Mesenchymal stem cell (in vitro differentiated cells and primary cell): ENCODE data around the gene ATG4B.

Experiments
- DNase-seq: peaks from one replicate; pipeline ENCODE4 v3.0.0-alpha.2; 2013
- H2AFZ ChIP-seq: one replicate; pipeline ENCODE4 v1.6.1; 2013; ENCODE audit warnings: low read depth, mild to moderate bottlenecking, control low read depth, inconsistent platforms, low read length, moderate library complexity
- H2AK5ac ChIP-seq: 2 replicates; pipeline ENCODE4 v1.6.1; 2013; ENCODE audit warnings: low read length, moderate library complexity, mild to moderate bottlenecking, inconsistent platforms; ENCODE audit not compliant: severe bottlenecking
- H2BK120ac ChIP-seq: one replicate; pipeline ENCODE4 v1.6.1; 2013; ENCODE audit warnings: low read depth, mild to moderate bottlenecking, inconsistent platforms, low read length, moderate library complexity
- H2BK12ac ChIP-seq, 2 experiments: one replicate each; pipeline ENCODE4 v1.6.1; 2013; ENCODE audit warnings: inconsistent platforms in 2 of 2, low read length in 2 of 2, mild to moderate bottlenecking in 2 of 2, moderate library complexity in 2 of 2, control low read depth in 1 of 2
- H2BK15ac ChIP-seq: one replicate; pipeline ENCODE4 v1.6.1; 2013; ENCODE audit warnings: mild to moderate bottlenecking, low read depth, inconsistent platforms; ENCODE audit not compliant: poor library complexity, severe bottlenecking
- H2BK5ac ChIP-seq: 2 replicates; pipeline ENCODE4 v1.6.1; 2013; ENCODE audit warnings: low read depth, mild to moderate bottlenecking, low read length, control low read depth, inconsistent platforms; ENCODE audit not compliant: poor library complexity, severe bottlenecking
- H3K14ac ChIP-seq, 2 experiments: one replicate each; pipeline ENCODE4 v1.6.1; 2013; ENCODE audit warnings: inconsistent platforms in 2 of 2, low read length in 2 of 2, control low read depth in 1 of 2, mild to moderate bottlenecking in 1 of 2, moderate library complexity in 1 of 2
- H3K18ac ChIP-seq, 2 experiments: one replicate each; pipeline ENCODE4 v1.6.1; 2013; ENCODE audit warnings: inconsistent platforms in 2 of 2, low read length in 2 of 2, control low read depth in 1 of 2, low read depth in 1 of 2, mild to moderate bottlenecking in 1 of 2
- H3K23ac ChIP-seq, 2 experiments: one replicate each; pipeline ENCODE4 v1.6.1; 2013; ENCODE audit warnings: inconsistent platforms in 2 of 2, low read length in 2 of 2, mild to moderate bottlenecking in 2 of 2, moderate library complexity in 2 of 2, control low read depth in 1 of 2
- H3K27ac ChIP-seq: 2 replicates; pipeline ENCODE4 v1.5.1; 2013; ENCODE audit warnings: mild to moderate bottlenecking, moderate library complexity, low read length, control low read depth, inconsistent platforms; ENCODE audit not compliant: poor library complexity, severe bottlenecking
- H3K27me3 ChIP-seq, 2 experiments: 2 replicates each; pipeline versions ENCODE4 v1.6.1 to v1.7.0; 2013; ENCODE audit warnings: low read length in 2 of 2, mild to moderate bottlenecking in 2 of 2, moderate library complexity in 2 of 2, control low read depth in 1 of 2, inconsistent platforms in 1 of 2; ENCODE audit not compliant: control insufficient read depth in 1 of 2, insufficient read depth in 1 of 2
- H3K36me3 ChIP-seq, 2 experiments: 2 replicates each; pipeline versions ENCODE4 v1.6.1 to v1.7.0; 2013; ENCODE audit warnings: low read length in 2 of 2, control low read depth in 1 of 2, inconsistent platforms in 1 of 2, low read depth in 1 of 2, mild to moderate bottlenecking in 1 of 2; ENCODE audit not compliant: insufficient read depth in 2 of 2, control insufficient read depth in 1 of 2
- H3K4ac ChIP-seq, 2 experiments: one replicate each; pipeline ENCODE4 v1.6.1; 2013; ENCODE audit warnings: inconsistent platforms in 2 of 2, low read length in 2 of 2, mild to moderate bottlenecking in 2 of 2, moderate library complexity in 2 of 2, control low read depth in 1 of 2, low read depth in 1 of 2
- H3K4me1 ChIP-seq: 2 replicates; pipeline ENCODE4 v1.6.1; 2013; ENCODE audit warnings: low read depth, low read length, control low read depth; ENCODE audit not compliant: control insufficient read depth, insufficient read depth
- H3K4me2 ChIP-seq: 2 replicates; pipeline ENCODE4 v1.6.1; 2013; ENCODE audit warnings: low read length, mild to moderate bottlenecking, inconsistent platforms; ENCODE audit not compliant: poor library complexity, severe bottlenecking
- H3K4me3 ChIP-seq, 2 experiments: 2 replicates each; pipeline versions ENCODE4 v1.5.1 to v1.7.0; 2013; ENCODE audit warnings: low read length in 2 of 2, mild to moderate bottlenecking in 2 of 2, control low read depth in 1 of 2, low read depth in 1 of 2; ENCODE audit not compliant: insufficient read depth in 1 of 2
- H3K79me1 ChIP-seq: replicated peaks from 2 replicates; pipeline ENCODE4 v1.6.1; 2013; ENCODE audit warnings: mild to moderate bottlenecking, control low read depth, low read length, inconsistent platforms; ENCODE audit not compliant: poor library complexity, severe bottlenecking
- H3K9ac ChIP-seq: 2 replicates; pipeline ENCODE4 v1.7.0; 2013; ENCODE audit warnings: mild to moderate bottlenecking, low read length, moderate library complexity
- H3K9me3 ChIP-seq: 2 replicates; pipeline ENCODE4 v1.7.0; 2013; ENCODE audit warnings: mild to moderate bottlenecking, low read length; ENCODE audit not compliant: control insufficient read depth
- H4K8ac ChIP-seq: one replicate; pipeline ENCODE4 v1.6.1; 2013; ENCODE audit warnings: inconsistent platforms, mild to moderate bottlenecking, low read length, moderate library complexity
- H4K91ac ChIP-seq: one replicate; pipeline ENCODE4 v1.6.1; 2013; ENCODE audit warnings: mild to moderate bottlenecking, low read length, inconsistent platforms
- WGBS: methylation state at CpG from one replicate; pipeline ENCODE4 v1.1.7; 2013; ENCODE audit warnings: mixed read lengths; 5-methylcytosine and 5-hydroxymethylcytosine counted together

Gene ATG4B

GRCh38 chr2:241720099-241720498 is 82.6 kb downstream of the ATG4B start:
- no peak overlapping the region for H2BK15ac ChIP-seq

GRCh38 chr2:241720560-241720959 is 83.1 kb downstream of the ATG4B start:
- Histone ChIP-seq H4K91ac (no peak overlapping the region), H2BK120ac (no peak overlapping the region), H3K4ac (no peak overlapping the region), H3K4me3 (peak overlapping the region in 1 of 2 experiments; percentile 20), H2BK5ac (no peak overlapping the region), H3K79me1 (peaks cover 34% of the 10 kb centered on the region), H3K27ac (no peak overlapping the region), H2BK15ac (no peak overlapping the region), H2AK5ac (no peak overlapping the region), H2AFZ (no peak overlapping the region), H3K14ac (no peak overlapping the region), H3K4me1 (no peaks in the 10 kb centered on the region), H2BK12ac (no peak overlapping the region), H3K9ac (no peak overlapping the region), H3K23ac (no peak overlapping the region), H3K4me2 (no peak overlapping the region), H3K18ac (no peak overlapping the region), H3K27me3 (no peaks in the 10 kb centered on the region), H3K36me3 (peaks cover 72 to 81% of the 10 kb centered on the region in 2 experiments), H3K9me3 (peaks cover 9% of the 10 kb centered on the region), H4K8ac (no peak overlapping the region)
- 94% methylated on average over 15 of the region's 15 CpGs for WGBS
- DNase-seq: no peak

More at GRCh38 chr2:241720099-241720498, 82.6 kb downstream of the ATG4B start:
- Histone ChIP-seq H3K4me1 (no peaks in the 10 kb centered on the region), H3K18ac (no peak overlapping the region), H2AK5ac (no peak overlapping the region), H3K27ac (no peak overlapping the region), H2BK5ac (no peak overlapping the region), H3K14ac (no peak overlapping the region), H3K79me1 (peaks cover 34% of the 10 kb centered on the region), H3K27me3 (no peaks in the 10 kb centered on the region), H3K4me3 (no peak overlapping the region), H2BK12ac (no peak overlapping the region), H3K4me2 (no peak overlapping the region), H3K4ac (no peak overlapping the region), H4K91ac (no peak overlapping the region), H2AFZ (no peak overlapping the region), H4K8ac (no peak overlapping the region), H2BK120ac (no peak overlapping the region), H3K36me3 (peaks cover 67 to 80% of the 10 kb centered on the region in 2 experiments), H3K9ac (no peak overlapping the region), H3K9me3 (peaks cover 9% of the 10 kb centered on the region), H3K23ac (no peak overlapping the region)
- DNase-seq: no peak
- WGBS: 98% methylated on average over 19 of the region's 19 CpGs

GRCh38 chr2:241721852-241722251 is 84.4 kb downstream of the ATG4B start:
- H3K4me1 ChIP-seq: peaks cover 6% of the 10 kb centered on the region
- no peak overlapping the region for H3K14ac ChIP-seq
- no peak overlapping the region for H2BK120ac ChIP-seq
- no peak overlapping the region for H3K27ac ChIP-seq
- no peak overlapping the region for H2BK15ac ChIP-seq
- peaks cover 9% of the 10 kb centered on the region for H3K9me3 ChIP-seq
- H3K9ac ChIP-seq: no peak overlapping the region
- no peak overlapping the region for H4K8ac ChIP-seq
- H2AFZ ChIP-seq: no peak overlapping the region
- H4K91ac ChIP-seq: no peak overlapping the region
- H2BK12ac ChIP-seq: no peak overlapping the region
- peaks cover 34% of the 10 kb centered on the region for H3K79me1 ChIP-seq
- H3K4me2 ChIP-seq: no peak overlapping the region
- H3K18ac ChIP-seq: no peak overlapping the region
- 95% methylated on average over 12 of the region's 12 CpGs for WGBS
- no peak overlapping the region for H3K4ac ChIP-seq
- H3K27me3 ChIP-seq: no peaks in the 10 kb centered on the region
- peaks cover 79 to 80% of the 10 kb centered on the region in 2 experiments for H3K36me3 ChIP-seq
- no peak for DNase-seq
- H2BK5ac ChIP-seq: no peak overlapping the region
- no peak overlapping the region for H2AK5ac ChIP-seq
- no peak overlapping the region for H3K4me3 ChIP-seq
- H3K23ac ChIP-seq: no peak overlapping the region

- no peak overlapping the region for H3K4me2 ChIP-seq
- no peak overlapping the region for H3K4me3 ChIP-seq
- H3K23ac ChIP-seq: no peak overlapping the region
- H2AK5ac ChIP-seq: no peak overlapping the region
- peaks cover 74 to 81% of the 10 kb centered on the region in 2 experiments for H3K36me3 ChIP-seq
- no peak overlapping the region for H2BK12ac ChIP-seq
- no peaks in the 10 kb centered on the region for H3K27me3 ChIP-seq
- H2AFZ ChIP-seq: no peak overlapping the region
- H2BK5ac ChIP-seq: no peak overlapping the region
- peaks cover 6% of the 10 kb centered on the region for H3K4me1 ChIP-seq
- 98% methylated on average over 21 of the region's 21 CpGs for WGBS
- no peak overlapping the region for H3K14ac ChIP-seq
- H3K4ac ChIP-seq: no peak overlapping the region
- H3K79me1 ChIP-seq: peaks cover 34% of the 10 kb centered on the region
- H4K8ac ChIP-seq: no peak overlapping the region
- no peak overlapping the region for H3K27ac ChIP-seq
- peaks cover 9% of the 10 kb centered on the region for H3K9me3 ChIP-seq
- no peak overlapping the region for H2BK120ac ChIP-seq
- peak overlapping the region; percentile 46 for H4K91ac ChIP-seq
- no peak overlapping the region for H3K9ac ChIP-seq
- DNase-seq: no peak
- no peak overlapping the region for H3K18ac ChIP-seq
- no peak overlapping the region for H2BK15ac ChIP-seq
Measured at GRCh38 chr2:241722896-241723454, 85.5 kb downstream of the ATG4B start.
